ENCODE data around the gene FBXO9.

Gene FBXO9

GRCh38 chr6:53074347-53074746 lies 9.1 kb downstream of the FBXO9 start:
- TF ChIP-seq CTCF (IDR thresholded peaks at IDR 0.05) = no peak

GRCh38 chr6:53080813-53081212 lies 15.6 kb downstream of the FBXO9 start:
- no peak for TF ChIP-seq CTCF (IDR thresholded peaks at IDR 0.05)

- no peak for TF ChIP-seq CTCF (IDR thresholded peaks at IDR 0.05)
These were observed 21.1 kb downstream of the FBXO9 start for GRCh38 chr6:53086302-53086701.

GRCh38 chr6:53089948-53090347 lies 24.7 kb downstream of the FBXO9 start:
- TF ChIP-seq CTCF (IDR thresholded peaks at IDR 0.05) = no peak

GRCh38 chr6:53090576-53090975 lies 25.4 kb downstream of the FBXO9 start:
- no peak for TF ChIP-seq CTCF (IDR thresholded peaks at IDR 0.05)

GRCh38 chr6:53095270-53095669 lies 30.1 kb downstream of the FBXO9 start:
- no peak for TF ChIP-seq CTCF (IDR thresholded peaks at IDR 0.05)

GRCh38 chr6:53095716-53096115 lies 30.5 kb downstream of the FBXO9 start:
- TF ChIP-seq CTCF (IDR thresholded peaks at IDR 0.05) = no peak

GRCh38 chr6:53100561-53100960 lies 35.4 kb downstream of the FBXO9 start:
- no peak for TF ChIP-seq CTCF (IDR thresholded peaks at IDR 0.05)
